NCI-H2107 (cell line): ENCODE data around the gene OR13A1.
"Not testable (repeated sequence)": the region's sequence is repeated elsewhere in the genome, so short reads cannot be mapped to it uniquely, and the experiment has no call there.

ENCODE experiments used
- DNase-seq: peaks from one replicate; lab custom pipeline; 2025; lab: John Stamatoyannopoulos, UW

Gene OR13A1, protein sequence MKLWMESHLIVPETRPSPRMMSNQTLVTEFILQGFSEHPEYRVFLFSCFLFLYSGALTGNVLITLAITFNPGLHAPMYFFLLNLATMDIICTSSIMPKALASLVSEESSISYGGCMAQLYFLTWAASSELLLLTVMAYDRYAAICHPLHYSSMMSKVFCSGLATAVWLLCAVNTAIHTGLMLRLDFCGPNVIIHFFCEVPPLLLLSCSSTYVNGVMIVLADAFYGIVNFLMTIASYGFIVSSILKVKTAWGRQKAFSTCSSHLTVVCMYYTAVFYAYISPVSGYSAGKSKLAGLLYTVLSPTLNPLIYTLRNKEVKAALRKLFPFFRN

DNA sequence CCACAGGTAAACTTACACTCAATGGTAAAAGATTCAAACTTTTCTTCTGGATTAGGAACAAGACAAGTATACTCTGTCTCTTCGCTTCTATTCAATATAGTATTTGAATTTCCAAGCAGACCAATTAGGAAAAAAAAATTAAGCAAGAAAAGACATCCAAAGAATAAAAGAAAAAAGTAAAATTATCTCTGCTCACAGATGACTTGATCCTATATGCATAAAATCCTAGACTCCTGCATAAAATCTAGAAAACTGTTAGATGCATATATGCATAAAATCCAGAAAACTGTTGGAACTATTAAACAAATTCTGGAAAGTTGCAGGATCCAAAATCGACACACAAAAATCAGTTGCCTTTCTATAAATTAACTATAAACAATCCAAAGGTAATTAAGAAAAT is at the start of gene OR13A1:
TSS of gene OR13A1 (minus strand) at position 101 of the 400 bp plus-strand sequence. CDS start 11,186 bp downstream, outside the sequence.
- DNase-seq: no peak

DNA sequence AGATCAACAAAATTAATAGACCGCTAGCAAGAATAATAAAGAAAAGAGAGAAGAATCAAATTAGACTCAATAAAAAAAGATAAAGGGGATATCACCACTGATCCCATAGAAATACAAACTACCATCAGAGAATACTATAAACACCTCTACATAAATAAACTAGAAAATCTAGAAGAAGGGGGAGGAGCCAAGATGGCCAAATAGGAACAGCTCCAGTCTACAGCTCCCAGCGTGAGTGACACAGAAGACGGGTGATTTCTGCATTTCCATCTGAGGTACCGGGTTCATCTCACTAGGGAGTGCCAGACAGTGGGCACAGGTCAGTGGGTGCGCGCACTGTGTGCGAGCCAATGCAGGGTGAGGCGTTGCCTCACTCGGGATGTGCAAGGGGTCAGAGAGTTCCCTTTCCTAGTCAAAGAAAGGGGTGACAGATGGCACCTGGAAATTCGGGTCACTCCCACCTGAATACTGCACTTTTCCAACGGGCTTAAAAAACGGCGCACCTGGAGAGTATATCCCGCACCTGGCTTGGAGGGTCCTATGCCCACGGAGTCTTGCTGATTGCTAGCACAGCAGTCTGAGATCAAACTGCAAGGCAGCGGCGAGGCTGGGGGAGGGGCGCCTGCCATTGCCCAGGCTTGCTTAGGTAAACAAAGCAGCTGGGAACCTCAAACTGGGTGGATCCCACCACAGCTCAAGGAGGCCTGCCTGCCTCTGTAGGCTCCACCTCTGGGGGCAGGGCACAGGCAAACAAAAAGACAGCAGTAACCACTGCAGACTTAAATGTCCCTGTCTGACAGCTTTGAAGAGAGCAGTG is 46.8 kb upstream of the OR13A1 start:
- not testable (repeated sequence) for DNase-seq

DNA sequence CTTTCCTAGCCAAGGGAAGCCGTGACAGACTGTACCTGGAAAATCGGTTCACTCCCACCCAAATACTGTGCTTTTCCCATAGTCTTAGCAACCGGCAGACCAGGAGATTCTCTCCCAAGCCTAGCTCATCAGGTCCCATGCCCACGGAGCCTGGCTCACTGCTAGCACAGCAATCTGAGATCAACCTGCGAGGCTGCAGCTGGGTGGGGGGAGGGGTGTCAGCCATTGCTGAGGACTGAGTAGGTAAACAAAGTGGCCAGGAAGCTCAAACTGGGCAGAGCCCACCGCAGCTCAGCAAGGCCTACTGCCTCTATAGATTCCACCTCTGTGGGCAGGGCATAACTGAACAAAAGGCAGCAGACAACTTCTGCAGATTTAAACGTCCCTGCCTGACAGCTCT is 43.6 kb upstream of the OR13A1 start:
- DNase-seq: not testable (repeated sequence)

DNA sequence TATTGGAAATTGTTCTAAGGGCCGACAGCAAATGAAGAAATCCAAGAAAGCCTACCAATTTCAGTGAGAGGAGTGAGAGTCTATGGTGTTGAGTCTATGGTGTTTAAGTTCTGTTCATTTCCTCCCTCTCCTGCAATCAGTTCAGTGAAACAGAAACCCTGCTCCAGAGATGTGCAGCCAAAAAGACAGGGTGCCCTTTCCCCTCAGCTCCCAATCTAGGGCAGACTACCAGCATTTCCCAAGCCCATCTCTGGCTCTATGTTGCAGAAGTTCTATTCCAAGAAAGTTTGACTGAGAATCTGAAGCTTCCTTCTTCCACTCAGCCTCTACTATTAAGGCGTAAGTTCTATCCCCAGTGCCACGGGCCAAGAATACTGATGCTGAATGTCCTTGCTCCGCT is 40.1 kb upstream of the OR13A1 start:
- DNase-seq: no peak

DNA sequence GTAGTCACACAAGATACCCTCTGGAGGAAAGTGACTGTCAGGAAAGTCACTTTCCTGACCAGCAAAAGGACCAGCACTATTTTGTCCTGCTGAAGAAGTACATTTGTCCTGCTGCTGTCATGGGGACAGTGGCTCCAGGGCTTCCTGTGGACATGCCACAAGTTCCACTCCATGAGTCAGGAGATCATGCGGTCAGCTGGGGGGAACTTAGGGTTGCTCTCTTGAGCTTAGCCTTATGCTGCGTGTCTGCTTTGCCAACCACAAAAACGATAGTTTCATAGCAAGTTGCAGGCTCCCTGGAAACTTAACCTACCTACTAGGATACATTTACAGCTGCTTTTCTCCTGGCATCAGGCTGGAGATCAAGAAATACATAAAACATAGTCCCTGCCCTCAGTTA is 38.9 kb upstream of the OR13A1 start:
- DNase-seq: no peak

DNA sequence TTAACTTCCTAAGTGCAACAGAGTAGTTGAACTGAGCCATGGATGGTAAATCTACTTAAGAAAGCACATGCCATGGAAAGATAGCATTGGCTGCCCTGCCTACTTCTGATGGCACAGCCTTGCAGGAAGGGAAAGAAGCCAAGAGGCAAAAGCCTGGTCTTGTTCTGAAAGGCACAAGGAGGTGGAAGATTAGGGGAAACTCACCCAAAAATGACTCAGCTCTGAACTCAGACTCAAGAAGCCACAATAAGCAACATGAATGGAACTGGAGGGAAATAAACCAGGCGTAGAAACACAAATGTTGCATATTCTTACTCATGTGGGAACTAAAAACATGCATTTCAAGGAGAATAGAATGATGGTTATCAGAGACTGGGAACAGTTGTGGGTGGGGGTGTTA is 37.8 kb upstream of the OR13A1 start:
- DNase-seq: no peak

DNA sequence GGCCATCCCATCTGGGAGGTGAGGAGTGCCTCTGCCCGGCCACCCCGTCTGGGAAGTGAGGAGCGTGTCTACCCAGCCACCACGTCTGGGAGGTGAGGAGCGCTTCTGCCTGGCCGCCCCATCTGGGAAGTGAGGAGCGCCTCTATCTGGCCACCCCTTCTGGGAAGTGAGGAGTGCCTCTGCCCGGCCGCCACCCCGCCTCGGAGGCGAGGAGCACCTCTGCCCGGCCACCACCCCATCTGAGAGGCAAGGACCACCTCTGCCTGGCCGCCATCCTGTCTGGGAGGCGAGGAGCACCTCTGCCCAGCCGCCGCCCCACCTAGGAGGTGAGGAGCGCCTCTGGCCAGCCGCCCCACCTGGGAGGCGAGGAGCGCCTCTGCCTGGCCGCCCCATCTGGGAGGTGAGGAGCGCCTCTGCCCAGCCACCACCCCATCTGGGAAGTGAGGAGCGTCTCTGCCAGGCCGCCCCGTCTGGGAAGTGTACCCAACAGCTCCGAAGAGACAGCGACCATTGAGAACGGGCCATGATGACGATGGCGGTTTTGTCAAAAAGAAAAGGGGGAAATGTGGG is 32.9 kb upstream of the OR13A1 start:
- DNase-seq: not testable (repeated sequence)

DNA sequence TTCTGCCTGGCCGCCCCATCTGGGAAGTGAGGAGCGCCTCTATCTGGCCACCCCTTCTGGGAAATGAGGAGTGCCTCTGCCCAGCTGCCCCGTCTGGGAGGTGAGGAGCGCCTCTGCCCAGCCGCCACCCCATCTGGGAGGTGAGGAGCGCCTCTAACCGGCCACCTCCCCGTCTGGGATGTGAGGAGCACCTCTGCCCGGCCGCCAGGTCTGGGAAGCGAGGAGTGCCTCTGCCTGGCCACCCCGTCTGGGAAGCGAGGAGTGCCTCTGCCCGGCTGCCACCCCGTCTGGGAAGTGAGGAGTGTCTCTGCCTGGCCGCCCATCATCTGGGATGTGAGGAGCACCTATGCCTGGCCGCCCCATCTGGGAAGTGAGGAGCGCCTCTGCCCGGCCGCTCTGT is 32.1 kb upstream of the OR13A1 start:
- not testable (repeated sequence) for DNase-seq

DNA sequence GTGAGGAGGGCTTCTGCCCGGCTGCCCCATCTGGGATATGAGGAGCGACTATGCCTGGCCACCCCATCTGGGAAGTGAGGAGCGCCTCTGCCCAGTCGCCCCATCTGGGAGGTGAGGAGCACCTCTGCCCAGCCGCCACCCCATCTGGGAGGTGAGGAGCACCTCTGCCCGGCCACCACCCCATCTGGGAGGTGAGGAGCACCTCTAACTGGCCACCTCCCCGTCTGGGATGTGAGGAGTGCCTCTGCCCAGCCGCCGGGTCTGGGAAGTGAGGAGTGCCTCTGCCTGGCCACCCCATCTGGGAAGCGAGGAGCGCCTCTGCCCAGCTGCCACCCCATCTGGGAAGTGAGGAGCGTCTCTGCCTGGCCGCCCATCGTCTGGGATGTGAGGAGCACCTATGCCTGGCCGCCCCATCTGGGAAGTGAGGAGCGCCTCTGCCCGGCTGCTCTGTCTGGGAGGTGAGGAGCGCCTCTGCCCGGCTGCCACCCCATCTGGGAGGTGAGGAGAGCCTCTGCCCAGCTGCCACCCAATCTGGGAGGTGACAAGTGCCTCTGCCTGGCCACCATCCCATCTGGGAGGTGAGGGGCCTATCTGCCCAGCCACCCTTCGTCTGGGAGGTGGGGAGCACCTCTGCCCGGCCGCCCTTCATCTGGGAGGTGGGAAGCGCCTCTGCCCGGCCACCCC is 31.4 kb upstream of the OR13A1 start:
- DNase-seq: not testable (repeated sequence)

DNA sequence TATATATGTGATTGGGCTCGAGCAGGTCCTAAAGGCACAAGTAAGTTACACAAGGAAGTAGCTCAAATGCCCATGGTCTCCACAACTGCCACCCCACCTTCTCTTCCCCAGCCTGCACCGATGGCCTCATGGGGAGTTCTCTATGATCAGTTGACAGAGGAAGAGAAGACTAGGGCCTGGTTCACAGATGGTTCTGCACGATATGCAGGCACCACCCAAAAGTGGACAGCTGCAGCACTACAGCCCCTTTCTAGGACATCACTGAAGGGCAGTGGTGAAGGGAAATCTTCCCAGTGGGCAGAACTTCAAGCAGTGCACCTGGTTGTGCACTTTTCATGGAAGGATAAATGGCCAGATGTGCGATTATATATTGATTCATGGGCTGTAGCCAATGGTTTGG is 25.0 kb upstream of the OR13A1 start:
- DNase-seq: not testable (repeated sequence)

DNA sequence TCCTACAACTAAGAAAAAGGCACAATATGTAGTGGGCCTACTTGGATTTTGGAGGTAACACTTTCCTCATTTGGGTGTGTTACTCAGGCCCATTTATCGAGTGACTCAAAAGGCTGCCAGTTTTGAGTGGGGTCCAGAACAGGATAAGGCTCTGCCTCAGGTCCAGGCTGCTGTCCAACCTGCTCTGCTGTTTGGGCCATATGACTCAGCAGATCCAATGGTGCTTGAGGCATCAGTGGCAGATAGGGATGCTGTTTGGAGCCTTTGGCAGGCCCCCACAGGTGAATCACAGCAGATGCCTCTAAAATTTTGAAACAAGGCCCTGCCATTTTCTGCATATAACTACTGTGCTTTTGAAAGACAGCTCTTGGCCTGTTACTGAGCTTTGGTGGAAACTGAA is 24.5 kb upstream of the OR13A1 start:
- no peak for DNase-seq

DNA sequence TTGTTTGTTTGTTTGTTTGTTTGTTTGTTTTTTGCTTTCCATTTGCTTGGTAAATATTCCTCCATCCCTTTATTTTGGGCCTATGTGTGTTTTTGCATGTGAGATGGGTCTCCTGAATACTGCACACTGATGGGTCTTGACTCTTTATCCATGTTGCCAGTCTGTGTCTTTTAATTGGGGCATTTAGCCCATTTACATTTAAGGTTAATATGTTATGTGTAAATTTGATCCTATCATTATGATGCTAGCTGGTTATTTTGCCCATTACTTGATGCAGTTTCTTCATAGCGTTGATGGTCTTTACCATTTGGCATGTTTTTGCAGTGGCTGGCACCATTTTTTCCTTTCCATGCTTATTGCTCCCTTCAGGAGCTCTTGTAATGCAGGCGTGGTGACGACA is 16.4 kb upstream of the OR13A1 start:
- DNase-seq: not testable (repeated sequence)

DNA sequence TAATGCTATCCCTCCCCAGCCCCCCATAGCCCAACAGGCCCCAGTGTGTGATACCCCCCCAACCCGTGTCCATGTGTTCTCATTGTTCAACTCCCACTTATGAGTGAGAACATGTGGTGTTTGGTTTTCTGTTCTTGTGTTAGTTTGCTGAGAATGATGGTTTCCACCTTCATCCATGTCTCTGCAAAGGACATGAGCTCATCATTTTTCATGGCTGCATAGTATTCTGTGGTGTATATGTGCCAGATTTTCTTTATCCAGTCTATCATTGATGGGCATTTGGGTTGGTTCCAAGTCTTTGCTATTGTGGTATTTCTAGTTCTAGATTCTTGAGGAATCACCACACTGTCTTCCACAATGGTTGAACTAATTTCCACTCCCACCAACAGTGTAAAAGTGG is 11.5 kb upstream of the OR13A1 start:
- DNase-seq: not testable (repeated sequence)

DNA sequence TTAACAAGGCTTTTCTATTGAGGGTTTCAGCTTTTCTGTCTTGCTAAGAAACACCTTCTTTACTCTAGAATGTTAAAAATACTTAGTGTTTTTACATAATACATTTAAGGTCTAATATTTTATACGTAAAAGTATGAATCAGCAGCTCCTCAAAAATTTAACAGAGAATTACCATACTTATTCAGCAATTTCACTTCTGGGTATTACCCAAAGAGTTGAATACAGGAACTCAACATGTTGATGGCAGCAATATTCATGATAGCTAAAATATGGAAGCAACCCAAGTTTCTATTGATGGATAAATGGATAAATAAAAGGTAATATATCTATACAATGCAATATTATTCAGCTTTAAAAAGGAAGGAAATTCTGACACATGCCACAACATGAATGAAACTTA is 9.7 kb upstream of the OR13A1 start:
- no peak for DNase-seq

DNA sequence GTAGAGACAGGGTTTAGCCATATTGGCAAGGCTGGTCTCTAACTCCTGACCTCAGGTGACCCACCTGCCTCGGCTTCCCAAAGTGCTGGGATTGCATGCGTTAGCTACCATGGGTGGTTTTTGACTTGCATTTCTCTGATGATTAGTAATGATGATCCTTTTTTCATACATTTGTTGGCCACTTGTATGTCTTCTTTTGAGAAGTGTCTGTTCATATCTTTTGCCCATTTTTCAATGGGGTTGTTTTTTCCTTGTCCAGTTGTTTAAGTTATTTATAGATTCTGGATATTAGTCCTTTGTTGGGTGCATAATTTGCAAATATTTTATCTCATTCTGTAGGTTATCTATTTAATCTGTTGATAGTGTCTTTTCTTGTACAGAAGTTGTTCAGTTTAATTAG is 4.3 kb upstream of the OR13A1 start:
- no peak for DNase-seq

DNA sequence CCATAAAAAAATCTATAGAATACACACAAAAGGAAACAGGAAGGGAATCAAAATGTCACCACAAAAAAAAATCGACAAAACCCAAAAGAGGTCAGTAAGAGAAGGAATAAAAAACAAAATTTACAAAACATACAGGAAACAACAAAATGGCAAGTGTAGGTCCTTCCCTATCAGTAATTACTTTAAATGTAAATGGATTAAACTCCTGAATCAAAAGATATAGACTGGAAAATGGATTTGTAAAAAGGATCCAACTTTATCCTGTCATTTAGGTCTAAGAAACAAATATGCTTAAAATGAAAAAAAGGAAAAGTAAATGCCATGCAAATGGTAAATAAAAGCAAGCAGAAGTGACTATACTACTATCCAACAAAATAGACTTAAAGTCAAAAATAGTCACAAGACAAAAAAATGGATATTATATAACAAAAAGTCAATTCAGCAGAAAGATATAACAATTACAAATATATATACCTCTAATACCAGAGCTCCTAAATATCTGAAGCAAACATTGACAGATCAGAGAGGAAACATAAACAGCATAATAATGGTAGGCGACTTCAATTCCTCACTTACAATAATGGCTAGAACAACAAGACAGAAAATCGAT is 2.0 kb downstream of the OR13A1 start:
- no peak for DNase-seq

DNA sequence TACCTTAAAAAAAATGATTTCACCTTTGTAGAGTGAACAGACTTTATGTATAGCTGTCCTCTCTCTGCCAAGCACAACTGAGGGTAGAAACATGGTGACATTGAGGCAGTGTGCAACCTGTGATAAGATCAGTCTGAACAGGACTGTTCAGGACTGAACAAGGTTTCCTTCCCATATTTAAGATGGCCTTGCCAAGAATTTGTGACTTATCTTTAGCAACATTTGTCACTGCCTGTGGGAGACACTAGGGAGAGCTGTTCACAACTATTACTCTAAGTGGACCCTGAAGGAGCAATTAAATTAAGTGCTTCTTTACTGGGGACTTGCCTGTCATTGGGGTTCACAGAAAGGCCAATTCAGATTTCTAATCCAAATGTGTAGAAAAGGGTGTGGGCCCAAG is 6.7 kb downstream of the OR13A1 start:
- no peak for DNase-seq

DNA sequence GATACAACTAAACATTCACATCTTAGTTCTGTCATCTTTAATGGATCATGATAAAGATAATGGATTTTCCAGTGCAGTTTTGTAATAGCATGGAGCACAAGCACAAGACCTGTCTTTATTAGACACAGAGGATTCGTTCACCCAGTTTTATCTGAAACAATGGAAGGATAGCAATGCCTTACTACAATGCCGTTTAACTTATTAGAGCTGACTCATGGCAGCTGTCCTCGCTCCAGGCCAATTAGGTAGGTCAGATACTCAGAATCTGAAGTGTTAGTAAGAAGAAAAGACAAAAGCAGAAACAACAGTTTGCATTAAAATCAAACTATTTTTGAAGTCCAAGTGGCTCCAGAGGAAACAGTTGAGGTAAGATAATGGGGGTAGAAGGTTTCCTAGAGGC is 12.8 kb downstream of the OR13A1 start:
- DNase-seq: no peak

DNA sequence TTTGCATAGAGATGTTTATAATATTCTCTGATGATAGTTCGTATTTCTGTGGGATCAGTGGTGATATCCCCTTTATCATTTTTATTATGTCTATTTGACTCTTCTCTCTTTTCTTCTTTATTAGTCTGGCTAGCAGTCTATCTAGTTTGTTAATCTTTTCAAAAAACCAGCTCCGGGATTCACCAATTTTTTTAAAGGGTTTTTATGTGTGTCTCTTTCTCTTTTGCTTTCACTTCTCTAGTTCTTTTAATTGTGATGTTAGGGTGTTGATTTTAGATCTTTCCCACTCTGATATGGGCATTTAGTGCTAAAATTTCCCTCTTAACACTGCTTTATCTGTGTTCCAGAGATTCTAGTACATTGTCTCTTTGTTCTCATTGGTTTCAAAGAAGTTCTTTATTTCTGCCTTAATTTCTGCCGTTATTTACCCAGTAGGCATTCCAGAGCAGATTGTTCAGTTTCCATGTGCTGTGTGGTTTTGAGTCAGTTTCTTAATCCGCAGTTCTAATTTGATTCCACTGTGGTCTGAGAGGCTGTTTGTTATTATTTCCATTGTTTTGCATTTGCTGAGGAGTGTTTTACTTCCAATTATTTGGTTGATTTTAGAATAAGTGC is 17.0 kb downstream of the OR13A1 start:
- not testable (repeated sequence) for DNase-seq

DNA sequence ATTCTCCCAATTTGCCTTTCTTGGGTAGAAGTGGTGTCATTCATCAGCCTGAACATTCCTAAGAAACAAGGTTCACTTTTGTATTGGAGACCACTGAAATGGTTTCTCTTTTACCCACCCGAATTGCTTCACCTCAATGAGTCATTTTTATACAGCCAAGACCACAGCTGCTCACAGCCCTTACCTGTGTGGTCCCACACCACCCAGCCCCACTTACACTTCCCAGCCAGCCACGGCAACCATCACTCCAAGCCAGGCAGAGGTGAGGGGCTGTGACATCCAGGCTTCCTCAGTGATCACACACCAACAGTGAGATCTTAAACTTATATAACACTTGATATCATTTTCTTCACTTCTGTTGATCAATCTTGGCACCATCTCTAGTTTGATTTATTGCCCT is 20.7 kb downstream of the OR13A1 start:
- DNase-seq: no peak

DNA sequence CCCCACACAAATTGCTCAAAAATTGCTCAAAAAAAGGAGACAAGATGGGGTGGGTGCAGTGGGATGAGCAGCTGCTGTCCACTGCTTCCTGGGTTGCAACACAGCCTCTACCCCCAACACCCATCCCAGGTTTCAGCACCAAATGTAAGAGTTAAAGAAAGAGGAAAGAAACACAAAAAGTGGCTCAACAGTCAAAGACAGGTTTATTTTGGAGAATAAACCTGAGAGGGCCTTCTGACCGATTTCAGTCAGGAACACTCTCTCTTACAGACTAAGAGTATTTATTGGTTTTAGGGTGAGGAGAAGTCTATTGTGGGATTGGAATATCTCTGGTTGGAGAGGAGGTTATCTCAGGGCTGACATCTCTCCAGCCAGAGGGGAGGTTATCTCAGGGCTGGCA is 28.4 kb downstream of the OR13A1 start:
- DNase-seq: no peak

DNA sequence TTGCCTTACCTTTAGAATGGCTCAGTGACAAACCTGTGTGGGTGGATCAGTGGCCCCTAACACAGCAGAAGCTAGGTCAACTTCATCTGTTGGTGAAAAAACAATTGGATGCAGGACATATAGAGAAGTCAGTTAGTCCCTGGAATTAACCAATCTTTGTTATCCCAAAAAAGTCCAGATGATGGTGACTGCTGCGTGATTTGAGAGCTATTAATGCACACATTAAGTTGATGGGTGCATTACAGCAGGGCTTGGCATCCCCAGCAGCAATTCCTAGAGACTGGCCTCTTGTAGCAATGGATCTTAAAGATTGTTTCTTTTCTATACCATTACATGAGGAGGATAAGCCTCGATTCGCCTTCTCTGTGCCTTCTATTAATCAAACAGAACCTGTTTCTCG is 33.3 kb downstream of the OR13A1 start:
- no peak for DNase-seq
